ENCODE measurements around the gene TCEAL4. TPM values are rescaled to one million over a fixed set of nuclear protein-coding genes. Genes with fewer than 3 reads are reported as not detected.
"Not testable (repeated sequence)": the region's sequence is repeated elsewhere in the genome, so short reads cannot be mapped to it uniquely, and the experiment has no call there.

The TCEAL4 gene
- total and polyA plus RNA-seq, 8 donors, result 5.8 to 247 (median 169) TPM

DNA sequence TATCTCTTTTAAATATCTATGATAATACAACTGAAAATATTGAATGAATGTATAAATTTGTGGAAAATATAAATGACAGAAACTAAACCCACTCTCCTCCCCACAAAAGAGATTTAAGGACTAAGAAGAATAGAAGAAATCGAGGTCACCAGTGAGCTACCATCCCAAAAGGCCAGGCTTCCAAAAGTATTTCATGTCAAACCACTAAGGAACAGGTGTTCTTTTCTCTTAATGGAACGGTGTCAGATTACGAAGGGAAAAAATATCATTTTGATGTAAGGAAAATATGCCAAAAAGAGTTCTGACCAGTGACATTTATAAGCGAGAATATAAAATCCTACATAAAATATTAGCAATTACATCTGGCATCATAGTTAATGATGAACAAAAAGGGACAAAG lies 13.6 kb upstream of the TCEAL4 start:
- no peak for TF ChIP-seq POLR2AphosphoS5 (IDR thresholded peaks at IDR 0.05)
- TF ChIP-seq CTCF (IDR thresholded peaks at IDR 0.05), result no peak
- TF ChIP-seq EP300 (IDR thresholded peaks at IDR 0.05), result no peak
- no peak for TF ChIP-seq POLR2A (IDR thresholded peaks at IDR 0.05)
- no peaks in the 10 kb centered on the region for H3K9me3 ChIP-seq
- H3K4me1 ChIP-seq, result no peaks in the 10 kb centered on the region
- H3K27ac ChIP-seq, result no peak overlapping the region
- peaks cover 0 to 5% (median 0%) of the 10 kb centered on the region in 3 donors for H3K27me3 ChIP-seq
- intact Hi-C loops (cut with DNase I; ENCODE audit: low total_unique reads), result no loop called here
- no peak overlapping the region for H3K4me3 ChIP-seq
- DNase-seq, result no peak
- 74 to 91% (median 86%) methylated on average over 4 of the region's 4 CpGs for WGBS, 5 donors
- H3K36me3 ChIP-seq, result no peaks in the 10 kb centered on the region

GRCh38 chrX:103573202-103573601 lies 12.1 kb upstream of the TCEAL4 start:
- no peak overlapping the region for H3K4me3 ChIP-seq
- no peaks in the 10 kb centered on the region for H3K9me3 ChIP-seq
- no peak overlapping the region for H3K27ac ChIP-seq
- WGBS, 5 donors, result 62 to 100% (median 85%) methylated on average over 1 of the region's 1 CpG
- TF ChIP-seq CTCF (IDR thresholded peaks at IDR 0.05) (no peak), POLR2AphosphoS5 (IDR thresholded peaks at IDR 0.05) (no peak), POLR2A (IDR thresholded peaks at IDR 0.05) (no peak), EP300 (IDR thresholded peaks at IDR 0.05) (no peak)
- no peak for DNase-seq
- peaks cover 0 to 5% (median 0%) of the 10 kb centered on the region in 3 donors for H3K27me3 ChIP-seq
- no peaks in the 10 kb centered on the region for H3K4me1 ChIP-seq
- intact Hi-C loops (cut with DNase I; ENCODE audit: low total_unique reads), result no loop called here
- H3K36me3 ChIP-seq, result no peaks in the 10 kb centered on the region

DNA sequence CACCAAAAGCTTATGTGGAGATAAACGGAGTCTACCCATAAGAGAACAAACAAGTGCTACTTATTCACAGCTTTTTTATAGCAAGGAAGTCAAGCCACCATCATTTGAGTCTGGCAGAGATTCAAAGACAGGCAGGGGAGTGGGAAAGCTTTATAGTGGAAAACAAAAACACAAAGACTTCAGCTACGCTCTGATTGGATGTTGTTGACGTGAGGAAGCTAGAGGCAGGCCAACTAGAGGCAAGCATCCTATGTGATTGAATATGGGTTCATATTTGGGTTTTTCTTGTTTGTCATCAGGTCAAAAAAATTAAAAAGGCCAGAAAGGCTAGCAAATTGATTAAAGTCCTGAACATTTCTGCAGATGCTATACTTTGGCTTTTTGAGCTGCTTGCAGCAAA lies 719 bp upstream of the TCEAL4 start:
- TF ChIP-seq EP300 (IDR thresholded peaks at IDR 0.05) (no peak), CTCF (IDR thresholded peaks at IDR 0.05) (no peak), POLR2AphosphoS5 (IDR thresholded peaks at IDR 0.05) (no peak), POLR2A (IDR thresholded peaks at IDR 0.05) (no peak)
- DNase-seq, result peak in 1 of 2 donors; percentile 17
- Histone ChIP-seq H3K36me3 (no peaks in the 10 kb centered on the region), H3K4me1 (peaks cover 0 to 16% (median 6%) of the 10 kb centered on the region in 4 donors), H3K27me3 (no peaks in the 10 kb centered on the region), H3K4me3 (no peak overlapping the region), H3K9me3 (peaks cover 0 to 15% (median 6%) of the 10 kb centered on the region in 4 donors), H3K27ac (peak overlapping the region in 2 of 5 donors; percentile 84 to 87)
- intact Hi-C loops (cut with DNase I; ENCODE audit: low total_unique reads), result no loop called here
- 54 to 68% (median 67%) methylated on average over 3 of the region's 3 CpGs for WGBS, 5 donors

GRCh38 chrX:103586314-103586646 lies 965 bp downstream of the TCEAL4 start:
- WGBS, 5 donors, result 8 to 24% (median 15%) methylated on average over 3 to 5 of the region's 5 CpGs; no CpG with 5 or more reads in 1 of the 5 donors
- Histone ChIP-seq H3K9me3 (peaks cover 0 to 15% (median 6%) of the 10 kb centered on the region in 4 donors), H3K36me3 (no peaks in the 10 kb centered on the region)

DNA sequence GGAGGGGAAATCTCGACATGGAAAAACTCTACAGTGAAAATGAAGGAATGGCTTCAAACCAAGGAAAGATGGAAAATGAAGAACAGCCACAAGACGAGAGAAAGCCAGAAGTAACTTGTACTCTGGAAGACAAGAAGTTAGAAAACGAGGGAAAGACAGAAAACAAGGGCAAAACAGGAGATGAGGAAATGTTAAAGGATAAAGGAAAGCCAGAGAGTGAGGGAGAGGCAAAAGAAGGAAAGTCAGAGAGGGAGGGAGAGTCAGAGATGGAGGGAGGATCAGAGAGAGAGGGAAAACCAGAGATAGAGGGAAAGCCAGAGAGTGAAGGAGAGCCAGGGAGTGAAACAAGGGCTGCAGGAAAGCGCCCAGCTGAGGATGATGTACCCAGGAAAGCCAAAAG lies 1.3 kb downstream of the TCEAL4 start:
- peak overlapping the region; percentile 55 to 75 (median 68) for H3K4me3 ChIP-seq
- H3K9me3 ChIP-seq, result peaks cover 0 to 15% (median 6%) of the 10 kb centered on the region in 4 donors
- H3K36me3 ChIP-seq, result no peaks in the 10 kb centered on the region
- intact Hi-C loops (cut with DNase I; ENCODE audit: low total_unique reads), result no loop called here
- no peak for TF ChIP-seq POLR2A (IDR thresholded peaks at IDR 0.05)
- TF ChIP-seq POLR2AphosphoS5 (IDR thresholded peaks at IDR 0.05), result no peak
- TF ChIP-seq EP300 (IDR thresholded peaks at IDR 0.05), result no peak
- TF ChIP-seq CTCF (IDR thresholded peaks at IDR 0.05), result no peak
- peak overlapping the region in 4 of 5 donors; percentile 83 to 87 (median 85) for H3K27ac ChIP-seq
- no peak for DNase-seq
- H3K4me1 ChIP-seq, result peaks cover 0 to 16% (median 6%) of the 10 kb centered on the region in 4 donors
- 42 to 61% (median 47%) methylated on average over 4 of the region's 4 CpGs for WGBS, 5 donors
- no peaks in the 10 kb centered on the region for H3K27me3 ChIP-seq

More at GRCh38 chrX:103586314-103586646, 965 bp downstream of the TCEAL4 start:
- TF ChIP-seq EP300 (IDR thresholded peaks at IDR 0.05) (no peak), POLR2A (IDR thresholded peaks at IDR 0.05) (no peak), POLR2AphosphoS5 (IDR thresholded peaks at IDR 0.05) (no peak)
- Histone ChIP-seq H3K4me1 (peaks cover 0 to 16% (median 6%) of the 10 kb centered on the region in 4 donors), H3K4me3 (peak overlapping the region; percentile 55 to 75 (median 68)), H3K27ac (peak overlapping the region; percentile 81 to 87 (median 84)), H3K27me3 (no peaks in the 10 kb centered on the region)
- intact Hi-C loops (cut with DNase I; ENCODE audit: low total_unique reads), result no loop called here
- DNase-seq, result peak; percentile 29 to 57

DNA sequence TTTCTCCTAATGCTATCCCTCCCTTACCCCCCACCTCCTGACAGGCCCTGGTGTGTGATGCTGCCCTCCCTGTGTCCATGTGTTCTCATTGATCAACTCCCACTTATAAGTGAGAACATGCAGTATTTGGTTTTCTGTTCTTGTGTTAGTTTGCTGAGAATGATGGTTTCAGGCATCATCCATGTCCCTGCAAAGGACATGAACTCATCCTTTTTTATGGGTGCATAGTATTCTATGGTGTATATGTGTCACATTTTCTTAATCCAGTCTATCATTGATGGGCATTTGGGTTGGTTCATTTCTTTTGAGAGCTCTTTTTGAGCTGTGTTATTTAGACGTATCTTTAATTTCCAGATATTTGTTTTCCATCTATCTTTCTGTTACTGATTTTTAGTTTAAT lies 7.0 kb downstream of the TCEAL4 start:
- H3K27me3 ChIP-seq; intact Hi-C loops (cut with DNase I; ENCODE audit: low total_unique reads); H3K27ac ChIP-seq; H3K4me1 ChIP-seq; H3K4me3 ChIP-seq; DNase-seq: not testable (repeated sequence)
- peaks cover 0 to 15% (median 0%) of the 10 kb centered on the region in 4 donors for H3K9me3 ChIP-seq
- WGBS, 5 donors, result 90 to 100% (median 95%) methylated on average over 1 of the region's 1 CpG
- H3K36me3 ChIP-seq, result peaks cover 0 to 11% (median 0%) of the 10 kb centered on the region in 4 donors

GRCh38 chrX:103595202-103595601 lies 9.9 kb downstream of the TCEAL4 start:
- DNase-seq; H3K4me1 ChIP-seq; H3K27me3 ChIP-seq; H3K4me3 ChIP-seq; intact Hi-C loops (cut with DNase I; ENCODE audit: low total_unique reads); H3K27ac ChIP-seq: not testable (repeated sequence)
- WGBS, 5 donors, result 84 to 99% (median 97%) methylated on average over 6 of the region's 6 CpGs
- Histone ChIP-seq H3K36me3 (peaks cover 0 to 11% (median 0%) of the 10 kb centered on the region in 4 donors), H3K9me3 (peaks cover 0 to 15% (median 0%) of the 10 kb centered on the region in 4 donors)
